HG03045 (cell line): ENCODE results near the gene NUDT7.

ENCODE experiments used
- ATAC-seq: cut with Tn5 transposase; IDR thresholded peaks from one replicate; pipeline ENCODE4 v1.9.1; 2021; ENCODE audit warnings: mild to moderate bottlenecking, moderate library complexity; ENCODE audit not compliant: unreplicated experiment

The NUDT7 gene

DNA sequence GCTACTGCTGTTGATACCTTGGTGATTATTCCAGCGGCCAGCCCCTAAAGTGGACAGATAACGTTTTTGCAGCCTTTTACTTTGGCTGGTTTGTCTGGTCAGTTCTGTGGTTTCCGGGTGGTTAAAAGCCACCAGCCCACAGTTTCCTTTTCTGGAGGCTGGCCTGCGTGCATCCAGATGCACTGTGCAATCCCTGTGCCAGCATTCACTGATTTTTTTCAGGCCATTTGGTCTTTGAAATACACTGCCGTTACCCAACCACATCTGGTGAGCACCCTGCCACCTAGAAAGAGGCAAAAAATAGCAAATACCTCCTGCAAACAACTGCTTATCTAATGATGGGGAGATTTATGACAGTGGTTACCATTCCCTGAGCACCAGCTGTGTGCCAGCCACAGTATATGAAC lies 797 bp downstream of the NUDT7 start:
- ATAC-seq, result no peak

- no peak for ATAC-seq
Observed at GRCh38 chr16:77724174-77724573, 1.9 kb downstream of the NUDT7 start.

DNA sequence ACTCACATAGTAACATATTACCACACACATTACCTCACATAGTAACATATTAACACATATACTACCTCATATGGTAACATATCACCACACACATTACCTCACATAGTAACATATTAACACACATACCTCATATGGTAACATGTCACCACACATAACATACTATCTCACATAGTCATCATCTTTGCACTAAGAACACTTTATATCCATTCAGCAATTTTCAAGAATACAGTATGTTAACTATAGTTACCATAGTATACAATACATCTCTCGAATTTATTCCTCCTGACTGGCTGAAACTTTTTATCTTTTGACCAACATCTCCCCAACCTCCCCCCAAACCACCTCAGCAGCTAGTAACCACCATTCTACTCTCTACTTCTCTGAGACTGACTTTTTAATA lies 7.6 kb downstream of the NUDT7 start:
- ATAC-seq, result no peak

GRCh38 chr16:77732241-77732946 lies 10.1 kb downstream of the NUDT7 start:
- ATAC-seq, result no peak

- peak; percentile 43 for ATAC-seq
Observed at GRCh38 chr16:77736879-77737278, 14.6 kb downstream of the NUDT7 start.

GRCh38 chr16:77738706-77739558 lies 16.6 kb downstream of the NUDT7 start:
- ATAC-seq, result no peak

GRCh38 chr16:77739559-77739892 lies 17.2 kb downstream of the NUDT7 start:
- no peak for ATAC-seq

DNA sequence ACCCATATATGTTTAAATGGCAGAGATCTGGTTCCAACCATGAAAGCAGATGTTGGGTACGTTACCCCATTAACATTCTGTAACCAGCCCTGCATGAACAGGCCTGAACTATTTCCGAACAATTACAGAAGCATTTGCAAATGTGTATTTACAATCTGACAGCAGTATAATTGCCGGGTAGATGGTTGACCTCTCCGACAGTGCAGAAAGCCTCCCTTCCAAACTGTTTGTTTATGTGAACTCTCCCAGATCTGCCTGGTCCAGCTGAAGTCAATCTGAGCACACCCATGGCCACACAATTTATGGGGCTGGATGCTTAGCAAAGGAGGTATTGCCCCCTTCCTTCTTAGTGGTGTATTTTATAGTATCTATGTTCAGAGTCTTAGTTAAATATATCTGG lies 21.8 kb downstream of the NUDT7 start:
- ATAC-seq, result no peak

GRCh38 chr16:77745972-77746371 lies 23.7 kb downstream of the NUDT7 start:
- ATAC-seq, result no peak

DNA sequence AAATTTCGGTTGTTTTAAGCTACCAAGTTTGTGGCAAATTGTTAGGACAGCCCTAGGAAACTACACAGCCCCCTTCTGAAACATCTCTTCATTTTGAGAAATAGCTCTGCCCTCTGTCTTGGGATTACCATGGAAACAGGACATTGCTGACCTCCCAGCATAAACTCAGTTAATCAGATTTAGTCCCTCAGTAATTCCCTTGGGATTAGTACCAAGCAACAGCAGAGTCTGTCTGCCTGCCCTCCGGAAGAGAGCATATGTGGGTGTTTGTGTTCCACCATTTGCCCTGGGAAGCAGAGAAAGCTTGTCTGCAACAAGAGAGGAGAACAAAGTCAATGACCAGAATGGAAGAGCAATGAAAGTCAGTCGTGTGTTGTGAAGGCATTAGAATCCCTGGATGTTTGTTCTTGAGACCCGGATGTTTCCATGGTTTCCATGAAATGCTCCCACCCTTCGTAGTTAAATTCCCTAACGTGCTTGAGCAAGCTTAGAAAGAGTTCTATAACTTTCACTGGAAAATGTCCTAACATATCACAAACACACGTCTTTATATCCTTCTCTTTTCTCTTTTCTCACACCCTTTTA lies 26.2 kb downstream of the NUDT7 start:
- no peak for ATAC-seq

DNA sequence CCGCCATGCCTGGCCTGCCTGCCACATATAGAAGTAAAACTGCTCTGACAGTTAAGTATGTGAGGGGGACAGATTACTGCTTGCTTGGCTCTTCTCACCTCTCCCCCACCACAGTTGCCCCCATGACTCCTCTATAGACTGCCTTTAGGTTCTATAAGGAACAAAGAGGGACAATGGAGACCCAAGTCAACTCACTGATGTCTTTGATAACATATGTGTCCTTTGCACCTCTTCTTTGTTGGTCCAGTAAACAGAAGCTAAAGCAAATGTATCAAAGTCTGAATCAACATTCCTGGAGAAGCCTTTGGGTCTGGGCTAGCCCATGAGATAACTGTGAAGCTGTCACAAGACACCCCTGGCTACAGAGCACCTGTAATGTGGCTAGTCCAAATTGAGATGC lies 27.1 kb downstream of the NUDT7 start:
- ATAC-seq, result no peak

GRCh38 chr16:77758046-77758445 lies 35.7 kb downstream of the NUDT7 start:
- ATAC-seq, result no peak

- ATAC-seq, result no peak
Observed at GRCh38 chr16:77758508-77758907, 36.2 kb downstream of the NUDT7 start.

DNA sequence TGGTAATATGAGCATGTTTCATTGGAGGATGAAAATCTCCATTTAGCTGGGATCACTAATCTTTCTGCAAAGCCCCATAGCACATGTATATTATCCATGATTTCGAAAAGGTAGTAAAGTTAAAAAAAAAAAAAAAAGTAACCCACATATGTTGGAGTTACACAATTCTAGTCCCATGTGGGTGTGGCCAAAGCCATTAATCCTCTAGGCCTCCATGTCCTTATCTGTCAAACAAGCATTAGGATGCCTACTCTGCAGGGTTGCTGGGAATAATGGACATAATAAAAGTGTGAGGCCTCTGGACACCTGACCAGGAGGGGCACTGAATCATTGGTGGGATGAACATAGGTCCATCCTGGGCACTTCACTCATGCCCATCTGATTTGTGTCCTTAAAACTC lies 36.9 kb downstream of the NUDT7 start:
- no peak for ATAC-seq

GRCh38 chr16:77759821-77760220 lies 37.5 kb downstream of the NUDT7 start:
- ATAC-seq, result no peak

- ATAC-seq, result no peak
Observed at GRCh38 chr16:77760800-77761199, 38.5 kb downstream of the NUDT7 start.

- ATAC-seq, result no peak
Observed at GRCh38 chr16:77761204-77761603, 38.9 kb downstream of the NUDT7 start.

DNA sequence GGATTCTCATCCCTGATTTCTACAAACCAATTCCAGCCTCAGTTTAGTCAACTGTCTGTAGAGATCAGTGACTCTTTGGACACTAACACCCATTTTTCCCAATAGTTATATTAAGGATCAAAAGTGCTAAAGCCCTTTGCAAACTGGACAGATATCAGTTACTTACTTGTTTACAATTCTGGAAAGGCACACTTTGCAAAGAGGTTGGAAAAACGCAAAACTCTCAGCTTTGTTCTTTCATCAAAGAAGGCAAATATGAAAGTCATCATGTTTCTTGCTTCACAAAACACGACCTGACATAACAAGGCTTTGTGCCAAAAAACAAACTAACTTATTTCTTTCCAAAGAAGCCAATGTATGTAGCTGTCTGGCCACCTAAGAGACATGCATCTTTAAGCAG lies 39.9 kb downstream of the NUDT7 start:
- no peak for ATAC-seq

GRCh38 chr16:77763994-77764393 lies 41.7 kb downstream of the NUDT7 start:
- no peak for ATAC-seq

DNA sequence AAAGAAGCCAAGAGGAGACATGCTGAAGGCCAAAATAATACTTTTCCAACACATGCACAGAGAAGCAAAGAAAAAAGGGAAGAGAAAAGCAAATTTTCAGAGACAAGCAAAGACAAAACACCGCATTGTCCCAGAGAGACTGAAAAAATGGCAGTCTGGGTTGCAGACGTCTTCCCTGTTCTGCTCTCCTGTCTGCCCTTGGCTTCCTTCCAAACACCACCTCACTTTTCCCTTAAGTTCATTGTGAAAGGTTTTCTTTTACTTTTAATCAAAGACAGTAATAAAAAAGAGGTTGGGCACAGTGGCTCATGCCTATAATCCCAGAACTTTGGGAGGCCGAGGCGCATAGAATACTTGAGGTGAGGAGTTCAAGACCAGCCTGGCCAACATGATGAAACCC lies 44.9 kb downstream of the NUDT7 start:
- ATAC-seq, result no peak

DNA sequence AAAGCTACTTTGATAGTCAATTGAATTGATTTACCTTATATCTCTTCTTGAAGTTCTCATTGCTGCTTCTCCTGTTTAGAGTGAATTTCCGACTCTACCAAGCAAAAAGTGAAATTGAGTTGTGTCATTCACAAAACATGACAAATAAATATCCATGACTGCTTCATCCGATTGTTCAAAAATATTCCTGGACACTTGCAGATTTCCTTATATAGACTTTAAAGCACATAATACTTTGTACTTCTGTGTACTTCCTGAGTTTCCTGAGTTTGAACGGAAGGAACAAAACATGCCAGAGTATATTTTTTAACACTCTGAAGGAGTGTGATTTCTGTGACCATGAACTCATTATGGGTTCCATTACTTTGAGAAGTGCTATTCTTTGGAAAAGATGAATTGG lies 45.5 kb downstream of the NUDT7 start:
- ATAC-seq, result no peak
